Neural progenitor cell (in vitro differentiated cells): ENCODE results near the gene HJV. TPM values are rescaled to one million over a fixed set of nuclear protein-coding genes. Genes with fewer than 3 reads are reported as not detected.
A peak's percentile ranks its signal among the peaks of the same experiment; 100 is the strongest.

Source experiments
- DNase-seq: peaks from one replicate; pipeline ENCODE4 v3.0.0-alpha.2; 2016; ENCODE audit warnings: low spot score
- H2AFZ ChIP-seq: fragments of 200-600 bp; sonication (generic); replicated peaks from 2 replicates; pipeline ENCODE4 v1.6.1; 2016; ENCODE audit warnings: antibody characterized with exemption
- H3F3A ChIP-seq: fragments of 200-600 bp; sonication (generic); 2 replicates; pipeline ENCODE4 v1.6.1; 2016; ENCODE audit warnings: antibody characterized with exemption, low read depth
- H3K27ac ChIP-seq: fragments of 200-600 bp; sonication (generic); 2 replicates; pipeline ENCODE4 v1.5.1; 2016; ENCODE audit warnings: mild to moderate bottlenecking
- H3K27me3 ChIP-seq: fragments of 200-600 bp; sonication (generic); 2 replicates; pipeline ENCODE4 v1.6.1; 2016; ENCODE audit warnings: mild to moderate bottlenecking, moderate library complexity
- H3K36me3 ChIP-seq: fragments of 200-600 bp; sonication (generic); 2 replicates; pipeline ENCODE4 v1.5.1; 2016
- H3K4me1 ChIP-seq: fragments of 200-600 bp; sonication (generic); 2 replicates; pipeline ENCODE4 v1.6.1; 2016; ENCODE audit warnings: mixed run types
- H3K4me2 ChIP-seq: fragments of 200-600 bp; sonication (generic); 2 replicates; pipeline ENCODE4 v1.6.1; 2016
- H3K4me3 ChIP-seq: fragments of 200-600 bp; sonication (generic); 2 replicates; pipeline ENCODE4 v1.5.1; 2016
- H3K79me2 ChIP-seq: fragments of 200-600 bp; sonication (generic); 2 replicates; pipeline ENCODE4 v1.6.1; 2016; ENCODE audit warnings: low read depth
- H3K9ac ChIP-seq: fragments of 200-600 bp; sonication (generic); 2 replicates; pipeline ENCODE4 v1.6.1; 2016
- H3K9me3 ChIP-seq: fragments of 200-600 bp; sonication (generic); 2 replicates; pipeline ENCODE4 v1.5.1; 2016; ENCODE audit warnings: low read depth
- H4K20me1 ChIP-seq: fragments of 200-600 bp; sonication (generic); 2 replicates; pipeline ENCODE4 v1.6.1; 2016; ENCODE audit warnings: low read depth
- H3K27ac Mint-ChIP-seq: 3 replicates; pipeline ENCODE4 v1.8.0; 2021; ENCODE audit warnings: mixed read lengths
- H3K27me3 Mint-ChIP-seq: 2 replicates; pipeline ENCODE4 v1.8.0; 2022; ENCODE audit warnings: low read depth, mild to moderate bottlenecking, inconsistent platforms, moderate library complexity, mixed read lengths; ENCODE audit not compliant: insufficient read depth
- H3K36me3 Mint-ChIP-seq: 3 replicates; pipeline ENCODE4 v1.8.0; 2021; ENCODE audit warnings: mixed read lengths
- H3K4me1 Mint-ChIP-seq: 3 replicates; pipeline ENCODE4 v1.8.0; 2021; ENCODE audit warnings: mixed read lengths
- H3K4me3 Mint-ChIP-seq: 3 replicates; pipeline ENCODE4 v1.8.0; 2021; ENCODE audit warnings: mild to moderate bottlenecking, moderate library complexity, mixed read lengths
- H3K9me3 Mint-ChIP-seq: 3 replicates; pipeline ENCODE4 v1.8.0; 2020; ENCODE audit warnings: mixed read lengths
- CTCF ChIP-seq: fragments of 200-600 bp; sonication (generic); IDR thresholded peaks from 2 replicates; pipeline ENCODE4 v1.5.1; 2017; ENCODE audit warnings: antibody characterized with exemption, mild to moderate bottlenecking
- EZH2 ChIP-seq: fragments of 200-600 bp; sonication (generic); IDR thresholded peaks from 2 replicates; pipeline ENCODE4 v1.6.1; 2017; ENCODE audit warnings: antibody characterized with exemption, mild to moderate bottlenecking, moderate library complexity
- EZH2phosphoT487 ChIP-seq: fragments of 200-600 bp; sonication (generic); IDR thresholded peaks from 2 replicates; pipeline ENCODE4 v1.6.1; 2017; ENCODE audit warnings: antibody characterized with exemption
- total RNA-seq: library from RNA; depleted of rRNA; stranded (reverse); fragments of >200 nt; gene quantifications from 2 replicates; pipeline ENCODE4 v1.2.3, GENCODE V29; 2015; ENCODE audit warnings: low replicate concordance

Gene HJV
- total RNA-seq, 1 donor from 2014 or later = not detected

- Mint-ChIP-seq H3K9me3 (peaks cover 2% of the 10 kb centered on the region), H3K27me3 (peaks cover 8% of the 10 kb centered on the region), H3K4me3 (peak overlapping the region; percentile 98), H3K36me3 (peaks cover 42% of the 10 kb centered on the region), H3K27ac (no peak overlapping the region), H3K4me1 (peaks cover 57% of the 10 kb centered on the region)
- Histone ChIP-seq H3K79me2 (peaks cover 22% of the 10 kb centered on the region), H3K4me3 (peak overlapping the region; percentile 85), H3K27me3 (peaks cover 19% of the 10 kb centered on the region), H3K4me1 (peaks cover 36% of the 10 kb centered on the region), H3K4me2 (peak overlapping the region; percentile 94), H3K36me3 (peaks cover 17% of the 10 kb centered on the region), H3K9me3 (no peaks in the 10 kb centered on the region), H3F3A (peaks cover 41% of the 10 kb centered on the region), H3K27ac (no peak overlapping the region), H2AFZ (no peak overlapping the region), H4K20me1 (peaks cover 48% of the 10 kb centered on the region), H3K9ac (no peak overlapping the region)
- TF ChIP-seq EZH2phosphoT487 (no peak), EZH2 (no peak), CTCF (no peak)
- no peak for DNase-seq
These were observed 28.4 kb downstream of the HJV start for GRCh38 chr1:145992958-145993617.

GRCh38 chr1:145992502-145992936 is 29.0 kb downstream of the HJV start:
- Histone ChIP-seq H3K4me1 (peaks cover 31% of the 10 kb centered on the region), H3K27ac (peak overlapping the region; percentile 40), H3K9ac (no peak overlapping the region), H3K4me2 (peak overlapping the region; percentile 94), H3K4me3 (peak overlapping the region; percentile 85), H3K9me3 (no peaks in the 10 kb centered on the region), H4K20me1 (peaks cover 48% of the 10 kb centered on the region), H3K27me3 (peaks cover 17% of the 10 kb centered on the region), H3K79me2 (peaks cover 22% of the 10 kb centered on the region), H2AFZ (no peak overlapping the region), H3F3A (peaks cover 37% of the 10 kb centered on the region), H3K36me3 (peaks cover 17% of the 10 kb centered on the region)
- H3K36me3 Mint-ChIP-seq = peaks cover 42% of the 10 kb centered on the region
- peak overlapping the region; percentile 98 for H3K4me3 Mint-ChIP-seq
- DNase-seq = no peak
- peaks cover 8% of the 10 kb centered on the region for H3K27me3 Mint-ChIP-seq
- peaks cover 2% of the 10 kb centered on the region for H3K9me3 Mint-ChIP-seq
- peaks cover 54% of the 10 kb centered on the region for H3K4me1 Mint-ChIP-seq
- H3K27ac Mint-ChIP-seq = no peak overlapping the region
- TF ChIP-seq CTCF (no peak), EZH2 (no peak), EZH2phosphoT487 (no peak)

- Histone ChIP-seq H3K27me3 (peaks cover 13% of the 10 kb centered on the region), H3K27ac (peak overlapping the region; percentile 40), H3F3A (peaks cover 33% of the 10 kb centered on the region), H3K79me2 (peaks cover 22% of the 10 kb centered on the region), H3K4me3 (peak overlapping the region; percentile 85), H2AFZ (no peak overlapping the region), H3K36me3 (peaks cover 17% of the 10 kb centered on the region), H3K9ac (no peak overlapping the region), H3K9me3 (no peaks in the 10 kb centered on the region), H4K20me1 (peaks cover 48% of the 10 kb centered on the region), H3K4me1 (peaks cover 24% of the 10 kb centered on the region), H3K4me2 (peak overlapping the region; percentile 94)
- Mint-ChIP-seq H3K27me3 (peaks cover 8% of the 10 kb centered on the region), H3K4me1 (peaks cover 48% of the 10 kb centered on the region), H3K9me3 (peaks cover 2% of the 10 kb centered on the region), H3K27ac (no peak overlapping the region), H3K36me3 (peaks cover 42% of the 10 kb centered on the region), H3K4me3 (peak overlapping the region; percentile 98)
- no peak for DNase-seq
- no peak for TF ChIP-seq CTCF
- no peak for TF ChIP-seq EZH2
- no peak for TF ChIP-seq EZH2phosphoT487
These were observed 29.7 kb downstream of the HJV start for GRCh38 chr1:145991735-145992412.
